ENCODE measurements around the gene LRFN5. TPM values are rescaled to one million over a fixed set of nuclear protein-coding genes. Genes with fewer than 3 reads are reported as not detected.

The LRFN5 gene
- total and polyA plus RNA-seq, 2 experiments from 2014 or later, result 1.8 to 8.8 TPM

- Histone ChIP-seq H3K4me3 (no peak overlapping the region), H3K27me3 (no peaks in the 10 kb centered on the region), H3K79me2 (no peaks in the 10 kb centered on the region), H4K20me1 (ENCODE audit: insufficient read depth, poor library complexity, severe bottlenecking) (no peaks in the 10 kb centered on the region), H3K27ac (peak overlapping the region; percentile 56), H3K36me3 (replicated peaks; ENCODE audit: insufficient read depth, low read depth) (no peaks in the 10 kb centered on the region), H3K9me3 (ENCODE audit: low read depth) (no peaks in the 10 kb centered on the region), H3K4me1 (ENCODE audit: insufficient read depth) (no peaks in the 10 kb centered on the region), H3K4me2 (no peak overlapping the region), H3K9me2 (replicated peaks; ENCODE audit: insufficient read depth) (no peaks in the 10 kb centered on the region), H2AFZ (no peak overlapping the region)
- no peak for TF ChIP-seq CTCF (IDR thresholded peaks at IDR 0.05; ENCODE audit: poor library complexity)
- TF ChIP-seq EZH2 (IDR thresholded peaks at IDR 0.05; ENCODE audit: borderline replicate concordance), result no peak
- no peak for TF ChIP-seq EZH2phosphoT487 (IDR thresholded peaks at IDR 0.05; ENCODE audit: low read depth, severe bottlenecking, unreplicated experiment)
- WGBS (ENCODE audit: low lambda C conversion rate, missing lambda C conversion rate), result 58% methylated on average over 1 of the region's 1 CpG
- no peak for DNase-seq (ENCODE audit: low spot score)
These were observed 210.9 kb downstream of the LRFN5 start for GRCh38 chr14:41817626-41818025.

GRCh38 chr14:41824441-41824840, 217.8 kb downstream of the LRFN5 start:
- no peaks in the 10 kb centered on the region for H3K9me3 ChIP-seq (ENCODE audit: low read depth)
- H3K4me3 ChIP-seq, result no peak overlapping the region
- no peak overlapping the region for H3K27ac ChIP-seq
- H3K4me2 ChIP-seq, result no peak overlapping the region
- WGBS (ENCODE audit: low lambda C conversion rate, missing lambda C conversion rate), result 93% methylated on average over 2 of the region's 2 CpGs
- H3K27me3 ChIP-seq, result no peaks in the 10 kb centered on the region
- H3K4me1 ChIP-seq (ENCODE audit: insufficient read depth), result no peaks in the 10 kb centered on the region
- H3K36me3 ChIP-seq (replicated peaks; ENCODE audit: insufficient read depth, low read depth), result no peaks in the 10 kb centered on the region
- H3K9me2 ChIP-seq (replicated peaks; ENCODE audit: insufficient read depth), result no peaks in the 10 kb centered on the region
- no peak for DNase-seq (ENCODE audit: low spot score)
- no peaks in the 10 kb centered on the region for H4K20me1 ChIP-seq (ENCODE audit: insufficient read depth, poor library complexity, severe bottlenecking)
- TF ChIP-seq EZH2phosphoT487 (IDR thresholded peaks at IDR 0.05; ENCODE audit: low read depth, severe bottlenecking, unreplicated experiment), result no peak
- TF ChIP-seq CTCF (IDR thresholded peaks at IDR 0.05; ENCODE audit: poor library complexity), result no peak
- no peak for TF ChIP-seq EZH2 (IDR thresholded peaks at IDR 0.05; ENCODE audit: borderline replicate concordance)
- no peak overlapping the region for H2AFZ ChIP-seq
- H3K79me2 ChIP-seq, result no peaks in the 10 kb centered on the region

- H3K27ac ChIP-seq, result no peak overlapping the region
- H3K4me2 ChIP-seq, result no peak overlapping the region
- no peaks in the 10 kb centered on the region for H3K4me1 ChIP-seq (ENCODE audit: insufficient read depth)
- TF ChIP-seq EZH2 (IDR thresholded peaks at IDR 0.05; ENCODE audit: borderline replicate concordance) (no peak), CTCF (IDR thresholded peaks at IDR 0.05; ENCODE audit: poor library complexity) (no peak), EZH2phosphoT487 (IDR thresholded peaks at IDR 0.05; ENCODE audit: low read depth, severe bottlenecking, unreplicated experiment) (no peak)
- no peak overlapping the region for H3K4me3 ChIP-seq
- H3K79me2 ChIP-seq, result no peaks in the 10 kb centered on the region
- H3K27me3 ChIP-seq, result no peaks in the 10 kb centered on the region
- no peak for DNase-seq (ENCODE audit: low spot score)
- H2AFZ ChIP-seq, result no peak overlapping the region
- no peaks in the 10 kb centered on the region for H4K20me1 ChIP-seq (ENCODE audit: insufficient read depth, poor library complexity, severe bottlenecking)
- no peaks in the 10 kb centered on the region for H3K9me3 ChIP-seq (ENCODE audit: low read depth)
- no peaks in the 10 kb centered on the region for H3K36me3 ChIP-seq (replicated peaks; ENCODE audit: insufficient read depth, low read depth)
- no peaks in the 10 kb centered on the region for H3K9me2 ChIP-seq (replicated peaks; ENCODE audit: insufficient read depth)
- WGBS (ENCODE audit: low lambda C conversion rate, missing lambda C conversion rate), result 89% methylated on average over 1 of the region's 1 CpG
These were observed 218.9 kb downstream of the LRFN5 start for GRCh38 chr14:41825622-41826021.

Measured in hepatocyte (in vitro differentiated cells).